NCI-H128 (cell line): ENCODE results near the gene PHLDB1.
"Not testable (repeated sequence)": the region's sequence is repeated elsewhere in the genome, so short reads cannot be mapped to it uniquely, and the experiment has no call there.

Source experiments
- DNase-seq: peaks from one replicate; lab custom pipeline; 2025; ENCODE audit not compliant: unreplicated experiment; lab: John Stamatoyannopoulos, UW

Gene PHLDB1

GRCh38 chr11:118607401-118608359, at the start of gene PHLDB1:
PHLDB1 (plus strand) TSS chr11:118607615; CDS start chr11:118613837, 6,222 bp downstream.
- DNase-seq: no peak

GRCh38 chr11:118560806-118561205, 46.6 kb upstream of the PHLDB1 start:
- DNase-seq: no peak

GRCh38 chr11:118565051-118565450, 42.4 kb upstream of the PHLDB1 start:
- no peak for DNase-seq

- no peak for DNase-seq
These were observed 37.7 kb upstream of the PHLDB1 start for GRCh38 chr11:118569670-118570069.

- DNase-seq: no peak
These were observed 36.6 kb upstream of the PHLDB1 start for GRCh38 chr11:118570787-118571186.

- DNase-seq: not testable (repeated sequence)
These were observed 35.7 kb upstream of the PHLDB1 start for GRCh38 chr11:118571701-118572060.

- DNase-seq: no peak
These were observed 35.1 kb upstream of the PHLDB1 start, which contains the start of gene ARCN1 for GRCh38 chr11:118572061-118572980. ARCN1 (plus strand) TSS chr11:118572409; CDS start chr11:118572548, 139 bp downstream.

GRCh38 chr11:118572981-118573550, 34.3 kb upstream of the PHLDB1 start:
- no peak for DNase-seq

- no peak for DNase-seq
These were observed 32.8 kb upstream of the PHLDB1 start for GRCh38 chr11:118574636-118575035.

- DNase-seq: not testable (repeated sequence)
These were observed 29.4 kb upstream of the PHLDB1 start for GRCh38 chr11:118577995-118578394.

- no peak for DNase-seq
These were observed 26.4 kb upstream of the PHLDB1 start for GRCh38 chr11:118581057-118581456.

- DNase-seq: no peak
These were observed 19.5 kb upstream of the PHLDB1 start for GRCh38 chr11:118587952-118588351.

GRCh38 chr11:118592616-118593367, 14.6 kb upstream of the PHLDB1 start:
- DNase-seq: no peak

- not testable (repeated sequence) for DNase-seq
These were observed 12.4 kb upstream of the PHLDB1 start for GRCh38 chr11:118594984-118595383.

GRCh38 chr11:118596224-118597146, 10.9 kb upstream of the PHLDB1 start:
- no peak for DNase-seq

GRCh38 chr11:118597556-118597955, 9.9 kb upstream of the PHLDB1 start:
- no peak for DNase-seq

GRCh38 chr11:118602331-118602730, 5.1 kb upstream of the PHLDB1 start:
- no peak for DNase-seq

- DNase-seq: not testable (repeated sequence)
These were observed 3.7 kb upstream of the PHLDB1 start for GRCh38 chr11:118603709-118604108.

- no peak for DNase-seq
These were observed 2.8 kb upstream of the PHLDB1 start for GRCh38 chr11:118604566-118604965.
